Stomach (tissue), 4 donors: ENCODE results near the gene SHISA4.

Experiments used
- CTCF ChIP-seq, 7 experiments: fragments of 450-650 bp in 4 of 7; fragments of 200-600 bp in 3 of 7; sonication (generic) in 3 of 7; IDR thresholded peaks; one replicate each; pipeline ENCODE4 v1.5.1; 2016 to 2019; ENCODE audit warnings: antibody characterized with exemption in 7 of 7, control low read depth in 2 of 7, mild to moderate bottlenecking in 1 of 7
- EP300 ChIP-seq: sonication (generic); formaldehyde crosslinking; IDR thresholded peaks from one replicate; pipeline ENCODE4 v1.6.1; 2017; ENCODE audit warnings: antibody characterized with exemption

DNA sequence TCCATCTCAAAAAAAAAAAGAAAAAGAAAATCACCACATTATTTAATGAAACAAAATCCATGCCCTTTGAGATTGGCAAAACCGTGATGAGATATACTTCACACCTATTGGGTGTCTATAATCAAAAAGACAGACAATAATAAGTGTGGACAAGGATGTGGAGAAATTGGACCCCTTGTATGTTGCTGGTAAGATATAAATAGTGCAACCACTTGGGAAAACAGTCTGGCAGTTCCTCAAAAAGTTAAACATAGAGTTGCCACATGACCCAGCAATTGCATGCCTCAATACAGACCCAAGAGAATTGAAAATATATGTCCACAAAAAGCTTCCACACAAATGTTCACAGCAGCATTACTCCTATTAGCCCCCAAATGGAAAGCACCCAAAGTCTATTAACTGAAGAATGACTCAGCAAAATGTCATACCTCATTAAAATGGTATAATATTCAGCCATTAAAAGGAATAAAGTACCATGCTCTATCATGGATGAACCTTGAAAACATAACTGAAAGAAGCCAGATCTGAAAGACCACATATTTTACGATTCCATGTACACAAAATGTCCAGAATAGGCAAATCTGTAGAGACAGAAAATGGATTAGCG lies 33.4 kb downstream of the SHISA4 start:
- TF ChIP-seq CTCF (IDR thresholded peaks at IDR 0.05) (no peak), EP300 (no peak)
